Left ventricle myocardium superior (tissue), 1 donor: ENCODE measurements around the gene BICC1. TPM values are rescaled to one million over a fixed set of nuclear protein-coding genes. Genes with fewer than 3 reads are reported as not detected.

Experiments
- ATAC-seq: fragments of 200-7000 bp; cut with Tn5 transposase; one replicate; pipeline ENCODE4 v1.9.1; 2020; ENCODE audit warnings: mild to moderate bottlenecking, moderate library complexity
- DNase-seq: peaks from one replicate; pipeline ENCODE4 v3.0.0-alpha.2; 2020
- intact Hi-C: fragments of 100-400 bp; cut with micrococcal nuclease; formaldehyde crosslinking; loops from one replicate; pipeline ENCODE4 v1.11.0; 2022
- total RNA-seq: library from RNA; stranded (reverse); fragmentation: NEBNext Ultra II Directional; extraction: Animal tissue kit (Norgen Biotek cat#: 25700); gene quantifications from one replicate; pipeline ENCODE4 v1.2.1, GENCODE V29; 2021
- donor health status: DM: no; HTN: yes; CAD: no; lungs with severe emphysema.

The BICC1 gene
- total RNA-seq, 1 donor from 2014 or later = 4.9 TPM

- intact Hi-C loops = no loop called here
- DNase-seq = no peak
- no peak for ATAC-seq
Measured at GRCh38 chr10:58631715-58632114, 119.0 kb downstream of the BICC1 start.

- no peak for DNase-seq
- ATAC-seq = no peak
- intact Hi-C loops = no loop called here
Measured at GRCh38 chr10:58632216-58632615, 119.5 kb downstream of the BICC1 start.

GRCh38 chr10:58637352-58637751, 124.7 kb downstream of the BICC1 start:
- no peak for DNase-seq
- peak; percentile 33 for ATAC-seq
- intact Hi-C loops = no loop called here

DNA sequence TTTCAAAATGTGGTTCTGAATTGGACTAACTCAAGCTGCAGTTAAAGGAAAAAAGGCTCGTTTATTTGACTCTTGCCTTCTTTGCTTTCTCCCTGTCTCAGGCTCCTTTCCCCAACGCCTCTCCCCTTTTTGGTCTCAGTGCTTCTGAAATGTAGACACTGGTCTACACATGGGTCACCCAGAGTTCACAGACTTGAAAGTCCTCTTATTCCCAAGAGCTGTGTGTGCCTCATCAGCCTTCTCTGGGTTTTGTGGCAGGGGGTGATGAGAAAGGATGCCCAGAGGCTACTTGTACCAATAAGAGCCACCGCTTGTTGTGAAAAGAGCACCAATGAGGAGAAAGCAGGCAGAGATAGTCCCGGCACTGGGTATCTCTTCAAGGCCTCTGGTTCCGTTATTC, 125.7 kb downstream of the BICC1 start:
- intact Hi-C loops = no loop called here
- no peak for DNase-seq
- ATAC-seq = peak; percentile 32

DNA sequence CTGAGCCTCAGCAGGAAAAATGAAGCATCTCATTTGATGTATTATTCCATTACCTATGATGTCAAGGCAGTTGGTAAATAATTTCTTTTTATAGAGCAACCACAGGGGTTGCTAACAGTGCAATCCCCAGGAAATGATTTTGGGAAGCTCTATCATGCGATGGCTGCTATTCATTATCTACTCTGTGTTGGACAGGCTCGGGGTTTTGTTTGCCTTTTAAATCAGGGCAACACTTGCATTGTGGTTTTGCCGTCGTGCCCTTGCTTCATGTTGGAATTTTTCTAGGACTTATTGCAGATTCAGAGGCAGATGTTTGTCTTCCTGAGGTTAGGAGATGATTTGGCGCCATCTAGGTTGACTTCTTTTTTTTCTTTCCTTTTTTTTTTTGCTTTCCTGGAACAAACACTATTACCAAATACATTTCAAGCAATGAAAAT, 128.4 kb downstream of the BICC1 start:
- DNase-seq (no peak), ATAC-seq (peak; percentile 26)
- intact Hi-C loops = no loop called here

DNA sequence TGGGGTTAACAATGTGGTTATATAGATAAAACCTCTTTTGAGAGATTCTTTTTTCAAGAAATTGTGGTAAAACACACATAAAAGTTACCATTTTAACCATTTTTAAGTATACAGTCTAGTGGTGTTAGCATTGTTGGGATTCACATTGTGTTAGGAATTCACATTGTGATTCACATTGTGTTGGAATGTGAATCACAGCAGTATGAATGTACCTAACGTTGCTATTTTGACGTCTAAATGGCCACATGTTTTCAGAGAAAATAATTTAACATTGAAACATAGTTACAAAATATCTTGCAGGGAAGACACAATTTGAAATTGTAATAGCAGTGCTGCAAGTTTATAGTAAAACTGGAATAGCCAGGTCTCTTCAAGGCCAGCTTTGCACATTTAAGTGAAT, 129.0 kb downstream of the BICC1 start:
- DNase-seq (no peak), ATAC-seq (no peak)
- intact Hi-C loops = no loop called here

DNA sequence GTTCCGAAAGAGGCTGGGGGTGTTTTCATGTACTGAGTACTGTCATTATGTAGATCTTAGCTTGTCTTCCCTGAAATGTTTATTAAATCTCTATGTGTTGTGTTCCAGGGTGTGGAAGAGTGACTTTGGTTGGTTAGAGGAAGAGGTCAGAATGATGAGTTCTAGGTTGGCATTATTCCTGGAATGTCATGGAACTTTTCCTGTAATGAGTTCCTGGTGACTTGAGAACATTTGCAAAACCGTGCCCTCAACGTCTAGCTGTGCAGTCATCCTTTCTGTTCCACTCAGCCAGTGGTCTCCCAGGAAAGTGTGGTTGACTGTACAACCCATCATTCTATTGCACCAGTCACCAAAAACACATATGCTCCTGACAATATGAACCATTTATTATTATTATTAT, 129.6 kb downstream of the BICC1 start:
- no peak for DNase-seq
- intact Hi-C loops = no loop called here
- no peak for ATAC-seq

DNA sequence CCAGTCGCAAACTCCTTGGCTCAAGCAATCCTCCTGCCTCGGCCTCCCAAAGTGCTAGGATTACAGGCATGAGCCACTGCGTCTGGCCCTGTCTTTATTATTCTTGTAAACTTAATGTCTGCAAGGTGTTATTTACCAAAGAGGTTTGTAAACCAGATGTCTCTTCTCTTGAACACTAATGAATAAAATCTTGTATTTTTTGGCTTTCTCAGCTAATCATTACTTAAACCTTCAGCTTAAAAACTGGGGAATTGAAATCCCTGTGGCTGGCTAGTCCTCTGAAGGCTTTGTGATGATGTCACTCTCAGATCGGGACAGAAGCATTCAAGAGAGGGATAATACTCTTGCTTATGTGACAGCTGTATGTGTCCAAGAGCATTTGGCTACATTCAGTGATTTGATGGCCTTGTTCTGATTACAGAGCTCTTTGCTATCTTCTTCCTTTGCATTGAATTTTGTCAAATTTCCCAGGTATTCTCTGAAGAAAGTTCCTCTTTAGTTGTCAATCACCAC, 130.3 kb downstream of the BICC1 start:
- intact Hi-C loops = no loop called here
- ATAC-seq = peak; percentile 70
- no peak for DNase-seq

- no peak for DNase-seq
- intact Hi-C loops = no loop called here
- ATAC-seq = no peak
Measured at GRCh38 chr10:58644311-58644710, 131.6 kb downstream of the BICC1 start.

GRCh38 chr10:58645416-58646146, 132.9 kb downstream of the BICC1 start:
- intact Hi-C loops = no loop called here
- ATAC-seq (no peak), DNase-seq (no peak)

GRCh38 chr10:58647376-58648112, 134.9 kb downstream of the BICC1 start:
- DNase-seq = no peak
- ATAC-seq = no peak
- intact Hi-C loops = no loop called here

DNA sequence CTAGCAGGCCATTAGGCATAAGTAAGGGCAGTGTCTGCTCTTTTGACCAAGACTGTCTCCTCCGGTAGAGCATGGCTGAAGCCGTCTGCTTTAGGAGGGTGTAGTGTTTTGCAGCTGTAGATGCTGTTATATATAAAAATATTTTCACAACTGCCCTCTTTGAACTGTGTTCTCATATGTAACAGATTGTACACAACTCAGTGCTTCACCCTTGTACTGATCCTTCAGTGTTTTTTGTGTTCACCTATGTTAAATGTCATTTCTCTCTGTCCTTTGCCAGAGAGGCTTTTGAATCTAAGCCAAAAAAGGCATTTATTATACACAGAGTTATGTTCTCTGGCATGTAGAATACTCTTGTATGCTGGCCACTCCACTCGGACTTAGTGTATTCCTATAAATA, 135.5 kb downstream of the BICC1 start:
- intact Hi-C loops = no loop called here
- DNase-seq (no peak), ATAC-seq (no peak)

- ATAC-seq (peak; percentile 81), DNase-seq (no peak)
Measured at GRCh38 chr10:58651040-58651439, 138.4 kb downstream of the BICC1 start.

GRCh38 chr10:58651742-58652141, 139.1 kb downstream of the BICC1 start:
- ATAC-seq (no peak), DNase-seq (no peak)
- intact Hi-C loops = no loop called here

More at GRCh38 chr10:58651040-58651439, 138.4 kb downstream of the BICC1 start:
- intact Hi-C loops = no loop called here

DNA sequence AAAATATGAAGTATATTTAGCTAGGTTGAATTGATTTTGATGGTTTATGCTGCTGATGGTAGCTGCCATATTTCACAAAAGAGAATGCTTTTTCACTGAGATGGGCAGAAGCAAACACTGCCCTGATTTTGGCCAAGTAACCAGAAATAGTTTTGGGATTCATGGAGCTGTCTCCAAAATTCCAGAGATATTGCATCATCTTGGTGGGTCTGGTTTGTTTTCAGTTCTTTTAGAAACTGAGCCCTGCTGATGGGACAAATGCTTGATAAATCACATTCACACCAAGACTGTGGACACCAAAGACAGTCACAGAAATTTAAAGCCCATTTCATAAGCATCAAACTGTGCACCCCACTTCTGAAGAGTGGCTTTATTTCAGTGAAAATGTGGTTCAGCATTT, 140.5 kb downstream of the BICC1 start:
- DNase-seq = no peak
- peak; percentile 20 for ATAC-seq
- intact Hi-C loops = no loop called here

- no peak for DNase-seq
- intact Hi-C loops = no loop called here
- no peak for ATAC-seq
Measured at GRCh38 chr10:58660575-58661255, 148.0 kb downstream of the BICC1 start.

DNA sequence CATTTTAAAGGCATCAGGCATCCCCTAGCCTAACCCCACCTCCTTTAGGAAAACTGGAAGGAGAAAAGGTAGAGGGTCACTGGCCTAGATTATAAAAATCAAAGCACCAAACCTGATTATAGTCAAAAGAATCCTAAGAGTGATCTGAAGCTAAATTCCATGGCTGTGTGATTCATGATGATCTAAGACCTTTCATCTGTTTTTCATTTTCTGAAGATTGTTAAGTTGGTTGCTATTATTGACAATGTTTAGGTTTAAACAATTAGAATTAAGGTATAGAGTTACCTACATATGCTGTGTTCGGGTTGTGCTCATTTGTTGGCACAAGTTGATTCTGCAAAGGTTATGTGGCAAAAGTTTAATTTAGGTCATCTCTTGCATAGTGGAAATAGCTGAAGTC, 148.7 kb downstream of the BICC1 start:
- ATAC-seq (no peak), DNase-seq (no peak)
- intact Hi-C loops = no loop called here

- DNase-seq = no peak
- intact Hi-C loops = no loop called here
- ATAC-seq = no peak
Measured at GRCh38 chr10:58661902-58662301, 149.2 kb downstream of the BICC1 start.

DNA sequence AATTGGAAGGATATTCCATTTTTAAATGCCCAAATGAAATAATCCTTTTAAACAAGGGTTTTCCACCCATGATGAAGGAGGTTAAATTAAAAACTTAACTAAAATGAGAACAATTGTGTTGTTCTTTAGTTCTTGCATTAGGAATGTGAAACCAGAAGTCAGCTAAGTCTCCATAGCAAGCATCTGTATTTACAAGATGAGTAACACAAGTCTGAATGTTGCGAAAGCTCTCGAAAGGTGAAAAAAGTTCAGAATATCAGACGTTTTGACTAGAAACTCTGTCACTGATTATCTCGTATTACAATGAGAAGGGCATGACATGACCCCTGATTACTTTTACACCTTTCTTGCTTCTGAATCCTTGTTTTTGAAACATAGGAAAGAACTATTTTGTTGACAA, 149.6 kb downstream of the BICC1 start:
- intact Hi-C loops = no loop called here
- DNase-seq = no peak
- ATAC-seq = peak; percentile 23

DNA sequence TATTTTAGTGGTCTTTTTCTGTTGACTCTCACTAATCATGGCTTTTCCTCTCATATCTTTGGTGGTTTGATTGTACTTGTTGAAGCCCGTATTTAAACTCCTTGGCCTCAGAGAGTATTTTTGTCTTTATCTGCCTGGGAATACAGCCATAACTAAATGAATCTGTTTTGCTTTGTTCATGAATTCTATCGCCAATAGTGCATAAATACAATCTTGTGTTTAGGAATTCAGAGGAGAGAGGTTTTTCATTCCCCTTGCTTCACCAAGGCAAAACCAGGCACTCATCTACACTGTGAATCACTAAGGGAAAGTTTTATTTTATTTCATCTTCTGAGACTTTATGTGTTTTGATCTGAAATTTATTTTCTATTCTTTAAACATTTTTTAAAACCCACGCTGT, 152.7 kb downstream of the BICC1 start:
- no peak for ATAC-seq
- intact Hi-C loops = no loop called here
- no peak for DNase-seq
